IPS DF 4.7 (cell line): ENCODE results near the gene ACOT7.

Source experiments
- DNase-seq: peaks from one replicate; pipeline ENCODE4 v3.0.0-alpha.2; 2013; ENCODE audit warnings: low spot score; ENCODE audit errors: extremely low read depth

ACOT7 gene

DNA sequence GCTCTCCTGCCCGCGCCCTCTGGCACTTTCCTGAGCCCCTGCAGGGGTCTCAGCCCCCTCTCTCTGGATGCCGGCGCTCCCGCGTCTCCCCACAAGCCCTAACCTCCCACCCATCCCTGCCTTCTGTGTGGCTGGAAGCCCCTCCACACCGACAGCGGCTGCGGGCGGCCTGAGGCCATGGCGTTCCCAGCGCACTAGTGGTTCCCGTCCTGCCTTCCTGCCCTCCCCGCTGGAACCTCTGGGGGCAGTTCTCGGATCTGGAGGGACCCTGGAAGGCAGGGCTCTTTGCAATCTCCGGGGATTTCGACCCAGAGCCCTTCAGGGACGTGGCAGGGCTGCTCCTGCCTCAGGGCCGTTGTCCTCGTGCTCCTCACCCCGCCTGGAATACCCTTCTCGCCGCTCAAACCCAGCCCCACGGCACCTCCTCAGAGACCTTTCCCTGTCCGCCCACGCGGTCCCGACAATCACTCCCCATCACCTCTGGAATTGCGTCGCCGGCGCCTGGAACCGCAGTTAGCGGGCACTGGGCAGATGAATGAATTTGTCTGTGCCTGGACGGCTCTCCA lies 30.5 kb upstream of the ACOT7 start:
- no peak for DNase-seq

DNA sequence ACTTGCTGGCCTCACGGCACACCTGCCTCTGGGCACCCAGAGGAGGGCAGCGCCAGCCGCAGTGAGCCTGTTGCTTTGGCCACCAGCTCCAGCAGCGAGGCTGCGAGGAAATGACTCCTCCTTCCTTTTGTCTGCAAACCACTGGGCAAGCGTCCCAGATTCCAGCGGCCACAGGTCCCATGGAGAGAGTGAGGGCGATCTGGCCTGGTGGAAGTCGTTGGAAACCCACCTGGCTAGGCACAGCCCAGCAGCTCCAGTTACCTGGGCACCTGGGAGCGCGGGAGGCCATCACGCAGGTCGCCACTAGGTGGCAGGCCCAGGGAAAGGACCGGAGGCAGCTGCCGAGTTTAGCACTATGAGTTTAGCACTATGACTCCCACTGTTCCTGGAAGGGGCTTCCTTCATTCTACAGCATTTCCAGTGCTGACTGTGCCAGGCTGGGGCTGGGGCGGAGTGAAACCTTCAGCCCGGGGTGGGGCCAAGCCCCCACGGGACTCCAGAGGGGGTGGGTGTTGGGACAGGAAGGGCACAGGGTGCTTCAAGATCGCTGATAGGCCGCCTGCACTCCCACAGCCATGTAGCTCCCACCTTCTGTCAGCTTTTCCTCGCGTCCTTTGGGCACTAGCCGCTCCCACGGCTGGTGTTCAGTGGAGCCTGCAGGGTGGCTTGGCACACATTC lies 29.9 kb upstream of the ACOT7 start:
- DNase-seq: no peak

DNA sequence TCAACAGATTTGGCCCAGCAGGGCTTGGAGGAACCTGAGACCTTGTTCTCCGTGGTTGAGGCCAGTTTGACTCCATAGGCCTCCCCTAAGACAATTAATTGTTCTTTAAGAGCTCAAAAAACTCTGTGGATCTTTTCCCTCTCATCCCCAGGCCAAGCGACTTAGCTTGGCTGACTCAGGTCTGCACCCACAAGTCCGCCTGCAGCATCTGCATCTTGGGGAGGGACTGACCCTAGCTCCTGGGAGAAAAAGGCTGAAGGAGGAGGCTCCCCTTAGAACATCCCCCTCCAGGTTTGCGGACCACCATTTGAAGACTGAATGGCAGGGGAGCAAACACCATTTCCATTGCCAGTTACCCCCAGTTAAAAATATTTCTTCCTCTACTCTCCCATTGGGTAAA lies 27.7 kb upstream of the ACOT7 start:
- no peak for DNase-seq

DNA sequence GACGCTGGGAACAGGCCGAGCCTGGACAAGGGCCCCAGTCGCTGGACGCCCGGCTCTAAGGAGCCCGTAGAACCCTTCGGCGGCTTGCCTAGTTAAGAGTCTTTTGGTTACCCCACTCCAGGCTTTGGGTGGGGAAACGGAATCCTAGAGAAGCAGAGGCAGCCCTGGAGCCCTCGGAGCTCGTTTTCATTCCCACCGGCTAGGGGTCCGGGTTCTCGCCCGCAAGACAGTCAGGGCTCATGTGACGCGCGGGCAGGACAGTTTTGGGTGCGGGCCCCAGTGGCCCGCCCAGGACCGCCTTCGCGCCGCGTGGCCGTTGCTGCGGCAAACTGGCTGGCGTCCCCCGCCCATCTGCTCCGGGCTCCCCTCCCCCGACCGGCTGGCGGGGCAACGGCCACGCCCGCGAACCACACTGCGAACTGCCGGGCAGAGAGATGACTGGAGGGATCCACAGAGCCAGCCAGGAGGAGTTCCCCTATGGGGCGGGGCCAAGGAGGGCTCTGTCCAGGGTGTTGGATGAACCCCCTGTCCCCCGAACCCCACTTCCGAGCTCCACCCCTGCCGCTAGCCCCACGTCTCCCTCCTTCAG lies 27.0 kb upstream of the ACOT7 start:
- DNase-seq: no peak

DNA sequence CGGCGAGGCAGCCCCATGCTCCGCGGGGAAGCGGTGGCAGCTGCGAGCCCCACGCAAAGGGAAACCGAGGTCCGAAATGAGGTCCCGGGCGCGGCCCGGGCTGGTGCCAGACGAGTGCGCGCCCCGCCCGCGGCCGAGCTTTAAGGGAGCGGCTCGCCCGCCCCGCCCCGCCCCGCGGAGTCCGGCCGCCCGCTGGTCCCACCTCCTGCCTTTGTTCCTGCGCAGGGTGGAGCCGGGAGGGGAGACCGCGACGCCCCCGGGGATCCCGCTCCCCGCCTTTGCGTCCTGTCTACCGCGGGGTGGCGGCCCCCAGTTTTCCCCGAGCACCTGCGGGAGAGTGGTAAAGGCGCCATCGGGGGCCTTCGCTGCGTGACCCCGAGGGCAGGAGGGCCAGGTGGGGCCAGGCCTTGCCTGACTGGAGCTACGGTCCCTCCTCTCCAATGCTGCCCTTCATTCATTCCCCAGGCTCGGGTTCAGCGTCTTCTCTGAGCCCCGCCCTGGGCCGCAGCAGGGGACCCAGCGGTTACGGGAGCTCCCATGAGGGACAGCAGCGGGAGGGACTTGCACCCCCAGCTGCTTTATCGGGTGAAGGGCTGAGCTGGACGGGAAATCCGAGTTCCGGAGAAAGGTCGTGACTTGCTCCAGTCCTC lies 26.4 kb upstream of the ACOT7 start, which contains the start of gene HES2:
HES2 (minus strand) TSS at position 116 of the 650 bp plus-strand sequence; CDS start at position 17, 99 bp downstream.
- no peak for DNase-seq

DNA sequence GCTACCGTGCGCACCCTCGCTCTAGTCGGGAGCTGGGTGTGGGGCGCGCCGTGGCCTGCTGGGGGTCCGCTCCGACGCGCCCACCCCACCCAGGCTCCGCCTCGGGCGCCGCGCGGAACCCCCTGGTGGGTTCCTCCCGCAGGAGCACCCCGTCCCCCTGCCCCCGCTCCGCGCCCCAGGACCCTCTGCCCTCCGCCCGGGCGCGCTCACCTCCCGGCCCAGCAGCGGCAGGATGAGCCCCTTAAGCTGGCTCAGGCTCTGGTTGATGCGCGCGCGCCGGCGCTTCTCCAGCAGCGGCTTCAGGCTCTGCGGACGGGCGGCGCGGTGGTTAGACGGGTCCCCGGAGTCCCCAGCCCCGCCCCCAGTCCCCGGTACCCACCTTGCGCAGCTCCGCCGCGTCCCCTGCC lies 25.8 kb upstream of the ACOT7 start:
- no peak for DNase-seq

DNA sequence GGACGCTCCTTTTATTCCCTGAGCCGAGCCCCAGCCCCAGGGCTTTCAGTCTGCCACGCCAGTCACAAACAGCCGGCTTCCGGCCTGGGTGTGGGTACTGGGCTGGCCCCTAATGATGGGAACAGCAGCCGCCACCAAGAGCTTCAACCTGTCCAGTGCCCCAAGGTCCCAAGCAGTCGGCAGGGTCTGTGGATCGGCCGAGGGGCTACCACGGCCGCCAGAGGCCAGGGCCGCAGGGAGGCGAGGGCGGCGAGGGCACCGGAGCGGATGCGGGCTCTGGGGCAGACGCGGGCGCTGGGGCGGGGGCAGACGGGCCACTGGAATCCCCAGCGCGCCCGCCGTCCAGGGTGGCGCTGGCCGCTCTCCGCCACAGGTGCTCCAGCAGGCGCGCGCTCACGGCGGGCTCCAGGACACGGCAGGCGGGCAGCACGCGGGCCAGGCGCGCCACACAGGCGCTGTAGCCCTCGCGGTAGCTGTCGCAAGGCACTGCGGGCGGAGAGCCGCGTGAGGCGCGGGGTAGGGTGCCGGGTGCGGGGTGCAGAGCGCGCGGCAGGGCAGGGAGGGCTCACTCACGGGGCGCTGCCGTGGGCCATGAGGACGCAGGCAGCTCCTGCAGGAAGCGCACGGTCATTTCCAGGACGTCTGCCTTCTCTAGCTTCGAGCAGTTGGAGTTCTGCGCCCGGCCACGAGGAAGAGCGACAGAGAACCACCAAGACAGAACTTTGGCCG lies 25.3 kb upstream of the ACOT7 start:
- no peak for DNase-seq

DNA sequence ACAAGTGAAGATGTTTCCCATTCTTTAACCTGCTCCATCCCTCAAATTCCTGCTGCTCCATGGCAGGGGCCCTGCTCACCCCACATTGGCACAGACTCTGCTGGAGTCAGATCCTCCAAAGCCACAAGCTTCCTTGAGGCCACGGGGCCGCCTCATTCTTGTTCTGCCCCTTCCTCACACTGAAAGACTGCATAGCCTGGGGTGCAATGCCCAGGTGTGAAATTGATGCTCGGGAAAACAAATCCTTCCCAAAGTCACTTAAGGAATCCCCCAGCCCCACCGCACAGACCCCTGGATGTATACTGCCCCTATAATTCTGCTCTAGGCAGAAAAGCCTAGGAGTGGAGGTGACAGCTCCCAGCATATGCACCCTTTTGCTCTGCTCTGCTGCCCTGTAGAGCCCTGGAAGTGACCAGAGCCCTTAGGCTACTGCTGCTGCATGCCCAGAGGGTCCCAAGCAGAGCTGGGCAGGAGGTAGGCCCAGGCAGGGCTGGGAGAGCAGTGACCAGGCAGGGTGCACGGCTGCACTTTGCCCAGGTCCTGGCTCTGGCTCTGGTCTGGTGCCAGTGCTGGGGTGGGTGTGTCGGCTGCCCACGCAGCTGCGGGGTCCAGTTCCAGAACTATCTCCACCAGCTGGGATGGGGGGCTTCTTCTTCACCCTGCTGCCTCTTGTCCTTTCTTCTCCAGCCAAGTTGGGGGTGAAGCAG lies 24.5 kb upstream of the ACOT7 start:
- DNase-seq: no peak

DNA sequence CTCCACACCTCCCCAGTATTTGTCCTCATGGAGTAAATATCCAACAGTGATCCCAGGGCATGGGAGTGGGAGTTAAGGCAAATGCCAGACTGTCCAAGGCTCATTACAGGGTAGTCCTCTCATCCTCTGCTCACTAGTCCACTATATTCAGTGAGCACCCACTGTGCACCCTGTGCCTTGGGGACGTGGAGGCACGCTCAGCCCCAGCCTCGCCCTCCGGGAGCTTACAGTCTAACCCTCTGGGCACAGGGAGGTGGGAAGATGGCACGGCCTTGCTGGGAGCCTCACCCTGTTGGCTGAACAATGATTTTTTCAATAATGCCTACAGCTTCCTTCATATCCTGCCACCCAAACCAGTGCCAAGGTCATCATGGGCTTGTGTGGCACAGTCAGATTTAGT lies 23.3 kb upstream of the ACOT7 start:
- no peak for DNase-seq

DNA sequence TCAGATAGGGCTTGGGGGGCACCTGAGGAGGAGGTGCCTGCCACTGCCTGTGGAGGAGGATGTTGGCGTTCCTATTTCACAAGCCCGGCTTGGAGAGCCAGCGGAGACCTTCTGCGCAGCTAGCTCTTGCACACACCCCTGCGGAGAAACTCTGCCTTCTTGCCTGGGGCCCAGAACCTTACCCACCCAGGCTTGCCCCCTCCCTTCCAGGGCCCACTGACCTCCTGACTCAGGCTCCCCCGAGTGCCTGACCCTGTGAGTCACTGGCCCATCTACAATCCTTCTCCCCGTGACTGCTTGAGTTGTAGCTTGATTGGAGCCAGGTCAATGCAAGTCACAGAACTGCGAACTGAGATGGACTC lies 22.7 kb upstream of the ACOT7 start:
- no peak for DNase-seq

DNA sequence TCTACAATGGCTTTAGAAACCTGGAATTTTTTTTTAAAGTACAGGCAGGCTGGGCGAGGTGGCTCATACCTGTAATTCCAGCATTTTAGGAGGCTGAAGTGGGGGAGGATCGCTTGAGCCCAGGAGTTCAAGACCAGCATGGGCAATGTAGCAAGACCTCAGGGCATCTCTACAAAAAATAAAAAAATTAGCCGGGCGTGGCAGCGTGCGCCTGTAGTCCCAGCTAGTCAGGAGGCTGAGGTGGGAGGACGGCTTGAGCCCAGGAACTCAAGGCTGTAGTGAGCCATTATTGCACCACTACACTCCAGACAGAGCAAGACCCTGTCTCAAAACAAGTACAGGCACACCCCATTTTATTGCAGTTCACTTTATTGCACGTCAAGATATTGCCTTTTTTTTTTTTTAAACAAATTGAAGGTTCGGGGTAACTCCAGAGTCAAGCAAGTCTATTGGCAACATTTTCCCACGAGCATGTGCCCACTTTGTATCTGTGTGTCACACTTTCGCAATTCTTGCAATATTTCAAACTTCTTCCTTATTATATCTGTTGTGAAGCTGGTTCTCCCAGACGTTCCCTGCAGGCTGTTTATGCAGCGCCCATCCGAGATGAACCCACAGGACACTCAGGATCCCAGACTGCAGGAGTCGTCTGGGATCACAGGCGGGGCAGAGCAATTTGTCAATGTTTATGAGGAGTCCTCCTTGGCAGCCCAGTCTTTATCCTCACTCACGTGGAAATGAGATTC lies 21.5 kb upstream of the ACOT7 start:
- no peak for DNase-seq

DNA sequence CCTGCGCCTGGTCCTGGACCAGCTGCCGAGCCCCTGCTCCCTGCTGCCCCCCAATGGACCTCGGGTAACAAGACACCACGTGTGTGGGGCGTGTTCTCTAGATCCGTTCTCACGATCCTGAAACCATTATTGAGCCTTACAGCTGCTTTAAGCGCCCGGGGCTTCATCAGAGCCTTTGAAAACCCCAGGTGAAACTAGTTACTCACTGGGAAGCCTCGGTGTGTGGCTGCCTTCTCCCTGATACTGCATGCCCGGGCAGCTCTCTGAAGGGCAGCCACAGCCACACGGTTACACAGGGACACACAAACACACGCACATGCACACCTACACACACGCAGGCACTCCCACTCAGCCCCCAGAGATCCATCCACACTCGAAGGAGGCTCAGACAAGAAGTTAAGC lies 20.9 kb upstream of the ACOT7 start:
- DNase-seq: no peak

DNA sequence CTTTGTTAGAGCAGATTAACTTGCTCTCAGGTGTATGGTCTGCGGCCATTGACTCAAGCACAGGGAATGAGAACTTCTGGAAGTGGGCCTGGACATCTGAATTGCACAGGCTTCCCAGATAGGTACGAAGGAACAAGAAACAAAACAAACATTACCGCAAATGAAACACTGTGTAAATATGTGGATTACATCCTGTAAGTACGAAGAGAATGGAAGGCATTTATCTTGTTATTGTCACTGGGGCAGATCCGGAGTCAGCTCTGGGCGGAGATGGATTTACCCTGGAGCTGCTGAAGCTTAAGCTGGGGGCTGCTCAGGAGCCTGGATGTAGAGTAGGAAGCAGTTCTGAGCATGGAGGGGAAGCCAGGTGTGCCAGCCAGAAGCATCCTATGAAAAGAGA lies 19.3 kb upstream of the ACOT7 start:
- DNase-seq: no peak

DNA sequence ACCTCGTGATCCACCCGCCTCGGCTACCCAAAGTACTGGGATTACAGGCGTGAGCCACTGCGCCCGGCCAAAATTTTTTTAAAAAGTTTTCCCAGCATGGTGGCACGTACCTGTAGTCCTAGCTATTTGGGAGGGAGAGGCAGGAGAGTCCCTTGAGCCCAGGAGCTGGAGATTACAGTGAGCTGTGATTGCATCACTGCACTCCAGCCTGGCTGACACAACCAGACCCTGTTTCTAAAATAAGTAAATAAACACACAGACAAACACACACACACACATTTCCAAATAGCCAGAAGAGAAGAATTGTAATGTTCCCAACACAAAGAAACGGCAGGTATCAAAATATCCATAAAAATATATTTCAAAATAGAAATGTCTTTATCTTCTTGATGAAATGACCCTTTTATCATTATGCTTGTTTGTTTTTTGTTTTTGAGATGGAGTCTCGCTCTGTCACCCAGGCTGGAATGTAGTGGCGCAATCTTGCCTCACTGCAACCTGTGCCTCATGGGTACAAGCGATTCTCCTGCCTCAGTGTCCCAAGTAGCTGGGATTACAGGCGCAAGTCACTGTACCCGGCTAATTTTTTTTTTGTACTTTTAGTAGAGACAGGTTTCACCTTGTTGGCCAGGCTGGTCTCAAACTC lies 16.8 kb upstream of the ACOT7 start:
- DNase-seq: no peak

DNA sequence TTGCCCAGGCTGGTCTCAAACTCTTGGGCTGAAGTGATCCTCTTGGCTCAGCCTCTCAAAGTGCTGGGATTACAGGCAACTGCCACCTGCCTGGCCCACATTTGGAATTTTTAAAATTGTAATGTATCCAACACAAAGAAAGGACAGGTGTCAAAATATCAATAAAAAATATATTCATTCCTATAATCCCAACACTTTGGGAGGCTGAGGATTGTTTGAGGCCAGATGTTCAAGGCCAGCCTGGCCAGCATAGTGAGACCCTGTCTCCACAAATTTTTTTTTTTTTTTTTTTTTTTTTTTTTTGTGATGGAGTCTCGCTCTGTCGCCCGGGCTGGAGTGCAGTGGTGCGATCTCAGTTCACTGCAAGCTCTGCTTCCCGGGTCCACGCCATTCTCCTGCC lies 16.2 kb upstream of the ACOT7 start:
- DNase-seq: no peak

DNA sequence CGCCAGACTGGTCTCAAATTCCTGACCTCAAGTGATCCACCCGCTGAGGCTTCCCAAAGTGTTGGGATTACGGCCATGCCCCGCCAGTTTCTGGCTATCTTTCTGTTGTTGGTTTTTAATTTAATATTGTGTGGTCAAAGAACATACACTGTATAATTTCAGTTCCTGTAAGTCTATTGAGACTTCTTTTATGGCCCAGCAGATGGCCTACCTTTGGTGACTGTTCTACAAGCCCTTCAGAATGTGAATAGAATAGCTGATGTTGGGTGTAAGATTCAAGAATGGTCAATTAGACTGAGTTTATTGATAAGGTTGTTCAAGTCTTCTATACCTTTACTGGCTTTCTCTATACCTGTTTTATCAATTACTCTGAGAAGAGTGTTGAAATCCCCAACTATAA lies 15.5 kb upstream of the ACOT7 start:
- no peak for DNase-seq

DNA sequence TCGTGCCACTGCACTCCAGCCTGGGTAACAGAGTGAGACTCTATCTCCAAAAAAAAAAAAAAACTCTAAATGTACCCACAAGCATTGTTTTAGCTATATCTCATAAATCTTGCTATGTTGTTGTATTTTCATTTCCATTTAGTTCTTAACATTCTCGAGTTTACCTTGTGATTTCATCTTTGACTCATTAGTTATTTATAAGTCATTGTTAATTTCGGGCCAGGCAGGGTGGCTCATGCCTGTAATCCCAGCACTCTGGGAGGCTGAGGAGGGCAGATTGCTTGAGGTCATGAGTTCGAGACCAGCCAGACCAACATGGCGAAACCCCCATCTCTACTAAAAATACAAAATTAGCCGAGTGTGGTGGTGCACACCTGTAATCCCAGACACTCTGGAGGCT lies 14.5 kb upstream of the ACOT7 start:
- no peak for DNase-seq

DNA sequence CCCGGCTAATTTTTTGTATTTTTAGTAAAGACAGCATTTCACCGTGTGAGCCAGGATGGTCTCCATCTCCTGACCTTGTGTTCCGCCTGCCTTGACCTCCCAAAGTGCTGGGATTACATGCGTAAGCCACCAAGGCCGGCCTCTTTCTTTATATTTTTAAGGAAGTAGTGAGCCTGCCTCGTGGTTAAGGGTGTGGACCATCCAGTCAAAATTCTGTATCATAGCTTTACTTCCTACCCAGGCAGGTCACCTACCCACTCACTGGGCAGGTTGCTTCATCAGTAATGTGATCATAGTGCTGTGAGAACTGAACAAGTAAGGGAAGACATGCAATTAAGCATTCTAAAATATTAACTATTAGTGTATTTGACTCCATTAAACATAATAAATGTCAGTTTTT lies 8.1 kb upstream of the ACOT7 start:
- DNase-seq: no peak

DNA sequence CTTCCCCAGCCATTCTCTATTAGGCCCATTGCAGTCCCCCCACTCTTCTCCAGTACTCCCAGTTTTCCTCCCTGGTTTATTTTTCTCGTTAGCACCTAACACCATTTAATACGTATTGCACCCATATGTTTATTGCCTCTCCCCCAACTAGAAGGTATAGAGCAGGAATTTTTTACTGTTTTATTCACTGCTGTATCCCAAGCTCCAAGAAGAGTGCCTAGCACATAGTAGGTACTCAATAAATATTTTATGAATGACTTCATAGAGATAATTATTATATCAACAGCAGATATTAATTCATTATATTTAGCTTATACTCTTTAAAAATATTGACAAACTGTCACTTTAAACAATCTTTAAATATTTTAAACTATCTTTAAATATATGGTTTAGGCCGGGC lies 5.7 kb upstream of the ACOT7 start:
- no peak for DNase-seq

DNA sequence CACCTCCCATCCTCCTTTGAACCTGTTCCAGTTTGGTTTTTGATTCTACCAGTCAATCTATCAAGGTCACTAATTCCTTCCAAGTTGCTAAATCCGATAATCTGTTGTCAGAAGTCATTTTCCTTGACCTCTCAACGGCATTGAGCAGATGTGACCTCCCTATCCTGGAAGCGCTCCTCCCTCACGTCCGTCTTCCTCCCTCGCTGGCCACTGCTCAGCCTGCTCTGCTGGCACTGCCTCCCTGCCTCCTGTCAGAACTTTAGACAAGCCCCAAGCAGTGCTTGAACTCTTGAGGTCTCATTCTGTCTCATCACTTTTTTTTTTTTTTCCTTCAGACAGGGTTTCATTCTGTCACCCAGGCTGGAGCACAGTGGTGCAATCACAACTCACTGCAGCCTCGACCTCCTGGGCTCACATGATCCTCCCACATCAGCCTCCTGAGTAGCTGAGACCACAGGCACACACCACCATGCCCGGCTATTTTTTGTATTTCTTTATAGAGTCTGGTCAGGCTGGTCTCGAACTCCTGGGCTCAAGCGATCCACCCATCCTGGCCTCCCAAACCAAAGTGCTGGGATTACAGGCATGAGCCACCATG lies 4.4 kb upstream of the ACOT7 start:
- no peak for DNase-seq
